Neural cell (in vitro differentiated cells): ENCODE data around the gene SYVN1.

Source experiments
- EP300 ChIP-seq: fragments of 450-650 bp; conservative IDR thresholded peaks from 2 replicates; pipeline ENCODE4 v1.6.1; 2014; ENCODE audit warnings: antibody characterized with exemption, mild to moderate bottlenecking, moderate library complexity; ENCODE audit not compliant: poor library complexity, severe bottlenecking
- EZH2 ChIP-seq: fragments of 200-600, 300-800 bp; shearing (Covaris generic), sonication (generic); IDR thresholded peaks from 2 replicates; pipeline ENCODE4 v1.6.1; 2014; ENCODE audit warnings: antibody characterized with exemption, low read length, borderline replicate concordance, mild to moderate bottlenecking; ENCODE audit not compliant: insufficient read depth, poor library complexity, severe bottlenecking
- POLR2AphosphoS5 ChIP-seq: IDR thresholded peaks from 2 replicates; pipeline ENCODE4 v1.6.1; 2012
- TAF1 ChIP-seq: IDR thresholded peaks from 2 replicates; pipeline ENCODE4 v1.6.1; 2012; ENCODE audit warnings: low read depth
- TF ChIP-seq, protein P1 (sequence below): IDR thresholded peaks from 2 replicates; pipeline ENCODE4 v1.6.1; 2012; ENCODE audit warnings: borderline replicate concordance
- TF ChIP-seq, protein P2 (sequence below): fragments of 450-650 bp; IDR thresholded peaks from 2 replicates; pipeline ENCODE4 v1.5.1; 2014; ENCODE audit warnings: antibody characterized with exemption, mild to moderate bottlenecking, moderate library complexity; ENCODE audit not compliant: poor library complexity, severe bottlenecking

DNA sequence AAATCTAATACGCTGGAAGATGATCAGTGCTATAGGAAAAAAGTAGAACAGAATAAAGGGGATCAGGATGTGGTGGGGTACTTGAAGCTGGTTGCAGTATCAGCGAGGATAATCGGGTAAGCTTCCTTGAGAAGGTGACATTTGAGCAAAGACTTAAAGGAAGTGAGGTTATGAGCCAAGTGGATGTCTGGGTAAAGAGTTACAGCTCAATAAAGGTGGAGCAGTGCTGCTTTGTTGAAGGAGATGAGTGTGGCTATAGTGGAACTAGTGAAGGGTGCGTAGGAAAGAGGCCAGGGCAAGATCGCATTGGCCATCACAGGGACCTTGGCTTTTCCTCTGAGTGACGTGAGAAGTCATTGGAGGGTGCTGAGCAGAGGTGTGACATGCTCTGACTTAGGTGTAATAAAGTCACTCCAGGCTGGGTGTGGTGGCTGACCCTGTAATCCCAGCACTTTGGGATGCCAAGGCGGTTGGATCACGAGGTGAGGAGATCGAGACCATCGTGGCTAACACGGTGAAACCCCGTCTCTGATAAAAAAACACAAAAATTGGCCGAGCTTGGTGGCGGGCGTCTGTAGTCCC lies 2.3 kb upstream of the SYVN1 start:
- TF ChIP-seq POLR2AphosphoS5 (no peak), EP300 (no peak), TAF1 (no peak), EZH2 (no peak)
- TF ChIP-seq, protein P1, sequence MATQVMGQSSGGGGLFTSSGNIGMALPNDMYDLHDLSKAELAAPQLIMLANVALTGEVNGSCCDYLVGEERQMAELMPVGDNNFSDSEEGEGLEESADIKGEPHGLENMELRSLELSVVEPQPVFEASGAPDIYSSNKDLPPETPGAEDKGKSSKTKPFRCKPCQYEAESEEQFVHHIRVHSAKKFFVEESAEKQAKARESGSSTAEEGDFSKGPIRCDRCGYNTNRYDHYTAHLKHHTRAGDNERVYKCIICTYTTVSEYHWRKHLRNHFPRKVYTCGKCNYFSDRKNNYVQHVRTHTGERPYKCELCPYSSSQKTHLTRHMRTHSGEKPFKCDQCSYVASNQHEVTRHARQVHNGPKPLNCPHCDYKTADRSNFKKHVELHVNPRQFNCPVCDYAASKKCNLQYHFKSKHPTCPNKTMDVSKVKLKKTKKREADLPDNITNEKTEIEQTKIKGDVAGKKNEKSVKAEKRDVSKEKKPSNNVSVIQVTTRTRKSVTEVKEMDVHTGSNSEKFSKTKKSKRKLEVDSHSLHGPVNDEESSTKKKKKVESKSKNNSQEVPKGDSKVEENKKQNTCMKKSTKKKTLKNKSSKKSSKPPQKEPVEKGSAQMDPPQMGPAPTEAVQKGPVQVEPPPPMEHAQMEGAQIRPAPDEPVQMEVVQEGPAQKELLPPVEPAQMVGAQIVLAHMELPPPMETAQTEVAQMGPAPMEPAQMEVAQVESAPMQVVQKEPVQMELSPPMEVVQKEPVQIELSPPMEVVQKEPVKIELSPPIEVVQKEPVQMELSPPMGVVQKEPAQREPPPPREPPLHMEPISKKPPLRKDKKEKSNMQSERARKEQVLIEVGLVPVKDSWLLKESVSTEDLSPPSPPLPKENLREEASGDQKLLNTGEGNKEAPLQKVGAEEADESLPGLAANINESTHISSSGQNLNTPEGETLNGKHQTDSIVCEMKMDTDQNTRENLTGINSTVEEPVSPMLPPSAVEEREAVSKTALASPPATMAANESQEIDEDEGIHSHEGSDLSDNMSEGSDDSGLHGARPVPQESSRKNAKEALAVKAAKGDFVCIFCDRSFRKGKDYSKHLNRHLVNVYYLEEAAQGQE: no peak
- TF ChIP-seq, protein P2, sequence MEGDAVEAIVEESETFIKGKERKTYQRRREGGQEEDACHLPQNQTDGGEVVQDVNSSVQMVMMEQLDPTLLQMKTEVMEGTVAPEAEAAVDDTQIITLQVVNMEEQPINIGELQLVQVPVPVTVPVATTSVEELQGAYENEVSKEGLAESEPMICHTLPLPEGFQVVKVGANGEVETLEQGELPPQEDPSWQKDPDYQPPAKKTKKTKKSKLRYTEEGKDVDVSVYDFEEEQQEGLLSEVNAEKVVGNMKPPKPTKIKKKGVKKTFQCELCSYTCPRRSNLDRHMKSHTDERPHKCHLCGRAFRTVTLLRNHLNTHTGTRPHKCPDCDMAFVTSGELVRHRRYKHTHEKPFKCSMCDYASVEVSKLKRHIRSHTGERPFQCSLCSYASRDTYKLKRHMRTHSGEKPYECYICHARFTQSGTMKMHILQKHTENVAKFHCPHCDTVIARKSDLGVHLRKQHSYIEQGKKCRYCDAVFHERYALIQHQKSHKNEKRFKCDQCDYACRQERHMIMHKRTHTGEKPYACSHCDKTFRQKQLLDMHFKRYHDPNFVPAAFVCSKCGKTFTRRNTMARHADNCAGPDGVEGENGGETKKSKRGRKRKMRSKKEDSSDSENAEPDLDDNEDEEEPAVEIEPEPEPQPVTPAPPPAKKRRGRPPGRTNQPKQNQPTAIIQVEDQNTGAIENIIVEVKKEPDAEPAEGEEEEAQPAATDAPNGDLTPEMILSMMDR: no peak
